B cell (primary cell): ENCODE results near the gene EEF1AKMT4.

ENCODE experiments used
- EZH2 ChIP-seq: IDR thresholded peaks from 2 replicates; pipeline ENCODE4 v1.6.1; 2012; ENCODE audit warnings: borderline replicate concordance, low read depth, mild to moderate bottlenecking, moderate library complexity, low read length; ENCODE audit not compliant: insufficient read depth, poor library complexity, severe bottlenecking
- TF ChIP-seq, protein P1 (sequence below): fragments of 200-600 bp; IDR thresholded peaks from one replicate; pipeline ENCODE4 v1.8.0; 2022; ENCODE audit warnings: antibody characterized with exemption, mild to moderate bottlenecking

GRCh38 chr3:184249412-184250166 lies at the start of gene EEF1AKMT4:
- TF ChIP-seq, protein P1, sequence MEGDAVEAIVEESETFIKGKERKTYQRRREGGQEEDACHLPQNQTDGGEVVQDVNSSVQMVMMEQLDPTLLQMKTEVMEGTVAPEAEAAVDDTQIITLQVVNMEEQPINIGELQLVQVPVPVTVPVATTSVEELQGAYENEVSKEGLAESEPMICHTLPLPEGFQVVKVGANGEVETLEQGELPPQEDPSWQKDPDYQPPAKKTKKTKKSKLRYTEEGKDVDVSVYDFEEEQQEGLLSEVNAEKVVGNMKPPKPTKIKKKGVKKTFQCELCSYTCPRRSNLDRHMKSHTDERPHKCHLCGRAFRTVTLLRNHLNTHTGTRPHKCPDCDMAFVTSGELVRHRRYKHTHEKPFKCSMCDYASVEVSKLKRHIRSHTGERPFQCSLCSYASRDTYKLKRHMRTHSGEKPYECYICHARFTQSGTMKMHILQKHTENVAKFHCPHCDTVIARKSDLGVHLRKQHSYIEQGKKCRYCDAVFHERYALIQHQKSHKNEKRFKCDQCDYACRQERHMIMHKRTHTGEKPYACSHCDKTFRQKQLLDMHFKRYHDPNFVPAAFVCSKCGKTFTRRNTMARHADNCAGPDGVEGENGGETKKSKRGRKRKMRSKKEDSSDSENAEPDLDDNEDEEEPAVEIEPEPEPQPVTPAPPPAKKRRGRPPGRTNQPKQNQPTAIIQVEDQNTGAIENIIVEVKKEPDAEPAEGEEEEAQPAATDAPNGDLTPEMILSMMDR: no peak
- TF ChIP-seq EZH2: no peak
